ENCODE data around the gene MGRN1. TPM values are rescaled to one million over a fixed set of nuclear protein-coding genes. Genes with fewer than 3 reads are reported as not detected.

MGRN1 gene
- total RNA-seq, 1 donor from 2014 or later: 40.8 TPM

DNA sequence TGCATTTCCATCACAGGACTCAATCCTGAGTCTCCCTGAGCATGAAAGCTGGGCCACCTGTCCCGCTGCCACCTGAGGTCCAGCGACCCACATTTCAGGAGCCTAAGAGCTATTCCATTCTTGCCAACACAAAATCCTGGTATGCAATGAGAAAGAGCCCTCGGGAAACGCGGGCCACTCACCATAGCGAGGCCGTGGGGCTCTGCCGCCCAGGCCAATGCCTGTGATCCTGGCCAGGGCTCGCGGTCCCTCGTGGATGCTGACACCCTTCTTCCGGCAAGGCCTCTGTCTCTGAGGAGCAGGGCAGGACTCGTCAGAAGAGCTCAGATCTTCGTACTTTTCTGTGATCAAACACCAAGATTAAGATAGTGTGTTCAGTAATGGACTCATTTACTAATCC, 80.3 kb downstream of the MGRN1 start:
- no peak overlapping the region for H3K4me3 ChIP-seq
- H3K27ac ChIP-seq: no peak overlapping the region
- intact Hi-C loops (cut with DNase I): no loop called here
- H3K36me3 ChIP-seq: peaks cover 3 to 42% of the 10 kb centered on the region in 2 donors
- no peak for DNase-seq (ENCODE audit: extremely low spot score in 2 of 2)
- TF ChIP-seq, protein P1, sequence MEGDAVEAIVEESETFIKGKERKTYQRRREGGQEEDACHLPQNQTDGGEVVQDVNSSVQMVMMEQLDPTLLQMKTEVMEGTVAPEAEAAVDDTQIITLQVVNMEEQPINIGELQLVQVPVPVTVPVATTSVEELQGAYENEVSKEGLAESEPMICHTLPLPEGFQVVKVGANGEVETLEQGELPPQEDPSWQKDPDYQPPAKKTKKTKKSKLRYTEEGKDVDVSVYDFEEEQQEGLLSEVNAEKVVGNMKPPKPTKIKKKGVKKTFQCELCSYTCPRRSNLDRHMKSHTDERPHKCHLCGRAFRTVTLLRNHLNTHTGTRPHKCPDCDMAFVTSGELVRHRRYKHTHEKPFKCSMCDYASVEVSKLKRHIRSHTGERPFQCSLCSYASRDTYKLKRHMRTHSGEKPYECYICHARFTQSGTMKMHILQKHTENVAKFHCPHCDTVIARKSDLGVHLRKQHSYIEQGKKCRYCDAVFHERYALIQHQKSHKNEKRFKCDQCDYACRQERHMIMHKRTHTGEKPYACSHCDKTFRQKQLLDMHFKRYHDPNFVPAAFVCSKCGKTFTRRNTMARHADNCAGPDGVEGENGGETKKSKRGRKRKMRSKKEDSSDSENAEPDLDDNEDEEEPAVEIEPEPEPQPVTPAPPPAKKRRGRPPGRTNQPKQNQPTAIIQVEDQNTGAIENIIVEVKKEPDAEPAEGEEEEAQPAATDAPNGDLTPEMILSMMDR (IDR thresholded peaks at IDR 0.05): no peak
- TF ChIP-seq POLR2A (IDR thresholded peaks at IDR 0.05) (no peak), POLR2AphosphoS5 (IDR thresholded peaks at IDR 0.05; ENCODE audit: insufficient read depth in 1 of 2, low read depth in 1 of 2) (no peak)
- H3K27me3 ChIP-seq: no peaks in the 10 kb centered on the region
- no peaks in the 10 kb centered on the region for H3K9me3 ChIP-seq
- no peaks in the 10 kb centered on the region for H3K4me1 ChIP-seq

DNA sequence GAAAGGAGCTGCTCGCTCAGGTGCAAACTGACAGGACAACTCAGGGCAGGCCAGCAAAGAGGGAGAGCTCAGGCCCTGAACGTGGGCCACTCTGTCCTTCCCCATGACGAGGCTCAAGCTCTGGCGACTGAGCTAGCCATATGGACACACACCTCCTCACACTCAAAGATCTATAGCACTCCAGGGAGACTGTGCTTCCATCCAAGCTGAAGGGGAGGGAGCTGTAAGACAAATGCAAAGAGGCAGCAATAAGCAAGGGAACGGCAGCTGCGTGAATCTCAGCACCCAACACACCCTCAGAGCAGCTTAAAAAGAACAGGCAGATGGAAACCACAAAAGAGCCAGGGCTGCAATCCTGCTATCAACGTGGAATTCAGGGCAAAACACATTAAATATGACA, 82.2 kb downstream of the MGRN1 start:
- TF ChIP-seq, protein P1 (IDR thresholded peaks at IDR 0.05): no peak
- no peak for TF ChIP-seq POLR2AphosphoS5 (IDR thresholded peaks at IDR 0.05; ENCODE audit: insufficient read depth in 1 of 2, low read depth in 1 of 2)
- TF ChIP-seq POLR2A (IDR thresholded peaks at IDR 0.05): no peak
- H3K27me3 ChIP-seq: no peaks in the 10 kb centered on the region
- no peak for DNase-seq (ENCODE audit: extremely low spot score in 2 of 2)
- intact Hi-C loops (cut with DNase I): no loop called here
- H3K27ac ChIP-seq: no peak overlapping the region
- H3K4me3 ChIP-seq: no peak overlapping the region
- H3K9me3 ChIP-seq: no peaks in the 10 kb centered on the region
- H3K4me1 ChIP-seq: no peaks in the 10 kb centered on the region
- H3K36me3 ChIP-seq: peaks cover 3 to 39% of the 10 kb centered on the region in 2 donors

DNA sequence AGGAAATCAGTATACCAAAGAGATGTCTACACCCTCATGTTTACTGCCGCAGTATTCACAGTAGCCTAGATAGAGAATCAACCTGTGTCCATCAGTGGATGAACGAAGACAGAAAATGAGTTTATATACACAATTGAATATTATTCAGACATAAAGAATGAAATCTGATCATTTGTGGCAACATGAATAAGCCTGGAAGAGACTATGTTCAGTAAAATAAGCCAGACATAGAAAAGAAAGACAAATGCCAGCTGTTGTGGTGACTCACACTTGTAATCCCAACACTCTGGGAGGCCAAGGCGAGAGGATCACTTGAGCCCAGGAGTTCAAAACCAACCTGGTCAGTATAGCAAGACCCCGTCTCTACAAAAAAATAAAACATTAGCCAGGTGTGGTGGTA, 84.9 kb downstream of the MGRN1 start:
- Histone ChIP-seq H3K27me3 (no peaks in the 10 kb centered on the region), H3K4me1 (no peaks in the 10 kb centered on the region), H3K36me3 (peaks cover 3 to 52% of the 10 kb centered on the region in 2 donors), H3K9me3 (no peaks in the 10 kb centered on the region), H3K4me3 (no peak overlapping the region), H3K27ac (no peak overlapping the region)
- intact Hi-C loops (cut with DNase I): no loop called here
- DNase-seq (ENCODE audit: extremely low spot score in 2 of 2): no peak
- TF ChIP-seq, protein P1 (IDR thresholded peaks at IDR 0.05): no peak
- TF ChIP-seq POLR2A (IDR thresholded peaks at IDR 0.05): no peak
- TF ChIP-seq POLR2AphosphoS5 (IDR thresholded peaks at IDR 0.05; ENCODE audit: insufficient read depth in 1 of 2, low read depth in 1 of 2): no peak

DNA sequence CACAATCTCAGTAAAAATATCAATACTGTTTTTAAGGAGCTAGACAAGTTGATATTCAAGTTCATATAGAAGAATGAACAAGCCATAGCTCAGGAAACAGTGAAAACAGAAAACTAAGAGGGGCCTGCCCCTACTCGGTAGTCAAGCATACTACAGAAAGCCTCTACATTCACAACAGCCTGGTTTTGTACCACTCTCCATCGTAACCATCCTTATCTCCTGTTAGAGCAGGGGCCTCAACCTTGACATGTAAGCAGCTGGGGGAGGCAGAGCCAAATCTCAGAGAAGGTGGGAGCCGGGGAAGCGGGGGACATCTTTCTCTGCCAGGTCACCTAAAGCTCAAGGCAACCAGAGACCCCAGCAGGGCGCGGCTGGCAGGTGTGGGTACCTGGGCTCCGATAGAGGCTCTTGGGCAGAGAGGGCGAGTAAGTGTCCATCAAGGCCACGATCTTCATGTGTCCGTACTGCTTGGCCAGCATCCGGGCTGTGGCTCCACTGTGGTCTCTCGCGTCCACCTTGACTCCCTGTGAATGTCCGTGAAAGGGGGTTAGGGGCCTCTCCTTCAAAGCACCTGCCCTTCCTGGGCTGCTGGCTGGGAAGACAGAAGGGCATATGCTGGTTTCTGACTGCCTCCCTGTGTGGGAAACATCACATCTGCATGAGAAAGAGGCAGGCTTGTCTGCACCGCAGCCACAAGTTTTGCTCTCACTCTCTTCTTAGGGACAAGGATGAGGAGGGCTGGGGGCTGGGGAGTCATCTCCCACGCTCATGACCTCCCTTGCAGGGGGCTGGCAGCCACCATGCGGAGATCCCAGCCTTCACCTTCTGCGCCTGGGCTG, 89.3 kb downstream of the MGRN1 start:
- no peak overlapping the region for H3K27ac ChIP-seq
- no peaks in the 10 kb centered on the region for H3K9me3 ChIP-seq
- no peak for DNase-seq (ENCODE audit: extremely low spot score in 2 of 2)
- H3K4me1 ChIP-seq: no peaks in the 10 kb centered on the region
- intact Hi-C loops (cut with DNase I): no loop called here
- no peaks in the 10 kb centered on the region for H3K27me3 ChIP-seq
- TF ChIP-seq POLR2AphosphoS5 (IDR thresholded peaks at IDR 0.05; ENCODE audit: insufficient read depth in 1 of 2, low read depth in 1 of 2) (no peak), POLR2A (IDR thresholded peaks at IDR 0.05) (no peak)
- H3K4me3 ChIP-seq: no peak overlapping the region
- peaks cover 0 to 32% of the 10 kb centered on the region in 2 donors for H3K36me3 ChIP-seq

DNA sequence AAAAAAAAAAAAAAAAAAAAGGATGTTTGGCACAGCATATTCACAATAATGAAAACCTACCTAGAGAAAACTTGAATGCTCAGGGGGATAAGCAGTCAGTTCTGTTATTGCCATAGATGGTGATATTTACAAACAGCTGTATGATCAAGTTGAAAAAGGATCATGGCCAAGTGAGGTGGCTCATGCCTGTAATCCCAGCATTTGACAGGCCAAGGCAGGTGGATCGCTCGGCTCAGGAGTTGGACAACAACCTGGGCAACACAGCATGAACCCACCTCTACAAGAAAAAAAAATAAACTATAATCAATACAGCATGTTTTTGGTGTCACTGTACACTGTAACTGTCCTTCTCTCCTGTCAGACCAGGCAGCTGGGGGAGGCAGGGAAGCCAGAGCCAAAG, 90.4 kb downstream of the MGRN1 start:
- Histone ChIP-seq H3K4me1 (no peaks in the 10 kb centered on the region), H3K27me3 (no peaks in the 10 kb centered on the region), H3K36me3 (peaks cover 0 to 30% of the 10 kb centered on the region in 2 donors), H3K4me3 (no peak overlapping the region), H3K9me3 (no peaks in the 10 kb centered on the region), H3K27ac (no peak overlapping the region)
- TF ChIP-seq POLR2A (IDR thresholded peaks at IDR 0.05) (no peak), POLR2AphosphoS5 (IDR thresholded peaks at IDR 0.05; ENCODE audit: insufficient read depth in 1 of 2, low read depth in 1 of 2) (no peak)
- TF ChIP-seq, protein P1 (IDR thresholded peaks at IDR 0.05): no peak
- no peak for DNase-seq (ENCODE audit: extremely low spot score in 2 of 2)
- intact Hi-C loops (cut with DNase I): no loop called here
